SK-N-SH treated with all-trans-retinoic acid at 6 μM for 48 hours (cell line): Measurements from ENCODE around the gene PTPRG.

ENCODE experiments used
- ATAC-seq: fragments of 200-7000 bp; cut with Tn5 transposase; 3 replicates; pipeline ENCODE4 v1.9.1; 2020; ENCODE audit warnings: mild to moderate bottlenecking, moderate library complexity
- ARNTL ChIP-seq: fragments of 450-650 bp; formaldehyde crosslinking; IDR thresholded peaks from 2 replicates; pipeline ENCODE4 v1.5.0; 2020; ENCODE audit warnings: low read depth, mild to moderate bottlenecking, moderate library complexity, borderline replicate concordance
- BACH2 ChIP-seq: fragments of 250-450 bp; sonication (Bioruptor Pico); IDR thresholded peaks from 2 replicates; pipeline ENCODE4 v1.9.0; 2021; ENCODE audit warnings: mild to moderate bottlenecking, borderline replicate concordance
- CREB5 ChIP-seq: fragments of 250-450 bp; sonication (Bioruptor Pico); IDR thresholded peaks from 2 replicates; pipeline ENCODE4 v1.5.1; 2020; ENCODE audit warnings: low read depth, mild to moderate bottlenecking, moderate library complexity
- CSDC2 ChIP-seq: fragments of 250-450 bp; sonication (Bioruptor Pico); IDR thresholded peaks from 2 replicates; pipeline ENCODE4 v1.5.0; 2020; ENCODE audit warnings: mild to moderate bottlenecking, moderate library complexity
- CSRNP3 ChIP-seq: fragments of 250-450 bp; sonication (Bioruptor Pico); IDR thresholded peaks from 2 replicates; pipeline ENCODE4 v1.5.1; 2021; ENCODE audit warnings: mild to moderate bottlenecking, moderate library complexity
- ESRRG ChIP-seq: fragments of 250-450 bp; sonication (Bioruptor Pico); IDR thresholded peaks from 2 replicates; pipeline ENCODE4 v1.6.1; 2021; ENCODE audit warnings: mild to moderate bottlenecking
- GLIS3 ChIP-seq: fragments of 250-450 bp; sonication (Bioruptor Pico); IDR thresholded peaks from 2 replicates; pipeline ENCODE4 v1.5.0; 2020; ENCODE audit warnings: mild to moderate bottlenecking, moderate library complexity
- ISL1 ChIP-seq: fragments of 250-450 bp; sonication (Bioruptor Pico); IDR thresholded peaks from 2 replicates; pipeline ENCODE4 v2.1.2; 2022; ENCODE audit warnings: mild to moderate bottlenecking, moderate library complexity
- OSR1 ChIP-seq: fragments of 250-450 bp; sonication (Bioruptor Pico); IDR thresholded peaks from 2 replicates; pipeline ENCODE4 v1.8.0; 2022; ENCODE audit warnings: moderate library complexity, mild to moderate bottlenecking, inconsistent platforms
- PATZ1 ChIP-seq: fragments of 250-450 bp; sonication (Bioruptor Pico); IDR thresholded peaks from 2 replicates; pipeline ENCODE4 v1.8.0; 2020; ENCODE audit warnings: mild to moderate bottlenecking, moderate library complexity, borderline replicate concordance
- POU6F1 ChIP-seq: fragments of 250-450 bp; sonication (Bioruptor Pico); IDR thresholded peaks from 2 replicates; pipeline ENCODE4 v1.8.0; 2021; ENCODE audit warnings: low read depth, mild to moderate bottlenecking, moderate library complexity, borderline replicate concordance
- RARB ChIP-seq: fragments of 250-450 bp; sonication (Bioruptor Pico); IDR thresholded peaks from 2 replicates; pipeline ENCODE4 v1.8.0; 2021; ENCODE audit warnings: mild to moderate bottlenecking, moderate library complexity
- SNAI2 ChIP-seq: fragments of 250-450 bp; sonication (Bioruptor Pico); IDR thresholded peaks from 2 replicates; pipeline ENCODE4 v1.5.0; 2020; ENCODE audit warnings: mild to moderate bottlenecking, moderate library complexity
- TCF4 ChIP-seq: fragments of 250-450 bp; sonication (Bioruptor Pico); IDR thresholded peaks from 2 replicates; pipeline ENCODE4 v1.8.0; 2021; ENCODE audit warnings: mild to moderate bottlenecking, moderate library complexity, borderline replicate concordance
- TOX ChIP-seq: fragments of 250-450 bp; sonication (Bioruptor Pico); IDR thresholded peaks from 2 replicates; pipeline ENCODE4 v1.8.0; 2021; ENCODE audit warnings: mild to moderate bottlenecking, moderate library complexity, borderline replicate concordance
- TSHZ2 ChIP-seq: fragments of 250-450 bp; sonication (Bioruptor Pico); IDR thresholded peaks from 2 replicates; pipeline ENCODE4 v1.5.0; 2020; ENCODE audit warnings: mild to moderate bottlenecking, moderate library complexity
- ZFP3 ChIP-seq: fragments of 250-450 bp; sonication (Bioruptor Pico); IDR thresholded peaks from 2 replicates; pipeline ENCODE4 v1.5.0; 2020; ENCODE audit warnings: mild to moderate bottlenecking, moderate library complexity
- ZFP30 ChIP-seq: fragments of 450-650 bp; formaldehyde crosslinking; IDR thresholded peaks from 2 replicates; pipeline ENCODE4 v1.5.0; 2022; ENCODE audit warnings: mild to moderate bottlenecking, moderate library complexity
- ZNF70 ChIP-seq: fragments of 450-650 bp; formaldehyde crosslinking; IDR thresholded peaks from 2 replicates; pipeline ENCODE4 v1.5.0; 2020; ENCODE audit warnings: mild to moderate bottlenecking, moderate library complexity
- ZNF8 ChIP-seq: fragments of 450-650 bp; formaldehyde crosslinking; IDR thresholded peaks from 2 replicates; pipeline ENCODE4 v1.5.0; 2020; ENCODE audit warnings: mild to moderate bottlenecking, moderate library complexity

The PTPRG gene

DNA sequence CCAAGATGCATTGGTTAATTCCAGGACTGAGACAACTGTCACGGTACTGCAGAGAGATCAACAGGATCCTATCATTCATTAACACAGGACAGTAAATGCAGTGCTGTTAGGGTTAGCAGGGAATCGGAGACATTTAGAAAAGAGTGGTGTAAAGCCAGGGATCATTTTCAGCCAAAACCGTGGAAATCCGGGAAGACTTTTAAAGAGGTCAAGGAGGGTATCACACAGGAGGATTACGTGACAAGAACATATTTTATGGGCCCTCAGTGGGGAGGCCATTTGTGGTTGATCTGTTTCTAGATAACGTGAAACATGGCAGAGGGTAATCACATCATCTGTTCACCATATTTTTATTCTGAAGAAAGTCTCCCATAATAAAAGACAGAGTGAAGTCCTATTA, 216.1 kb downstream of the PTPRG start:
- no peak for TF ChIP-seq GLIS3
- no peak for TF ChIP-seq CSDC2
- ATAC-seq: no peak

- TF ChIP-seq TCF4 (CRISPR knock-in tag) (no peak), TSHZ2 (no peak), CREB5 (no peak), PATZ1 (CRISPR knock-in tag) (no peak), ARNTL (CRISPR knock-in tag) (no peak), ZNF70 (CRISPR knock-in tag) (no peak), BACH2 (CRISPR knock-in tag) (no peak)
- no peak for ATAC-seq
Observed at GRCh38 chr3:61778095-61778494, 216.7 kb downstream of the PTPRG start.

DNA sequence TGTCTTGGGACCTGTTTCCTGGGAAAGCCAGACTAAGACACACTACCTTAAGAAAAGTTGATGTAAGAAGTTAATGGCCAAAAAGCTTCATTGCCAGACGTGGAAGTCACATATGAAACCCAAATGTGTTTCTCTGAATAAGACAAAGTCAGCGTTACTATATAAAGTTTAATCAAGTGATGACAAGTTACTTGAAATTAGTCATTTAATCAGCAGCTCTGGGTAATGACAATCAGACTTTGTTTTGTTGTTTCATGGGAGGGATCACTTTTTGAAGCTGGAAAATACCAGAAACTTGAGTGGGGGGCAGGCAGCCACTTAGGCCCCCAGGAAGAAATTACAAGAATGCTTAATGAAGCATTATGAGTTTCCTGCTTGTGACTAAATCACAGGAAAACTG, 218.6 kb downstream of the PTPRG start:
- no peak for TF ChIP-seq SNAI2 (CRISPR knock-in tag)
- TF ChIP-seq ZFP3 (CRISPR knock-in tag): no peak
- no peak for TF ChIP-seq ZNF8 (CRISPR knock-in tag)
- no peak for TF ChIP-seq BACH2 (CRISPR knock-in tag)
- TF ChIP-seq CREB5: no peak
- no peak for TF ChIP-seq CSRNP3
- TF ChIP-seq TCF4 (CRISPR knock-in tag): no peak
- no peak for ATAC-seq

GRCh38 chr3:61780455-61781228, 219.3 kb downstream of the PTPRG start:
- TF ChIP-seq CSDC2: no peak
- TF ChIP-seq TOX (CRISPR knock-in tag): no peak
- TF ChIP-seq ZFP30 (CRISPR knock-in tag): no peak
- no peak for TF ChIP-seq ZNF70 (CRISPR knock-in tag)
- no peak for TF ChIP-seq ZFP3 (CRISPR knock-in tag)
- no peak for TF ChIP-seq POU6F1 (CRISPR knock-in tag)
- no peak for TF ChIP-seq OSR1
- no peak for TF ChIP-seq BACH2 (CRISPR knock-in tag)
- TF ChIP-seq RARB (CRISPR knock-in tag): no peak
- TF ChIP-seq ISL1 (CRISPR knock-in tag): no peak
- TF ChIP-seq ESRRG (CRISPR knock-in tag): no peak

More at GRCh38 chr3:61780455-61781228, 219.3 kb downstream of the PTPRG start:
- ATAC-seq: no peak
